ENCODE data around the gene TMCC2.

- TF ChIP-seq, protein P1, sequence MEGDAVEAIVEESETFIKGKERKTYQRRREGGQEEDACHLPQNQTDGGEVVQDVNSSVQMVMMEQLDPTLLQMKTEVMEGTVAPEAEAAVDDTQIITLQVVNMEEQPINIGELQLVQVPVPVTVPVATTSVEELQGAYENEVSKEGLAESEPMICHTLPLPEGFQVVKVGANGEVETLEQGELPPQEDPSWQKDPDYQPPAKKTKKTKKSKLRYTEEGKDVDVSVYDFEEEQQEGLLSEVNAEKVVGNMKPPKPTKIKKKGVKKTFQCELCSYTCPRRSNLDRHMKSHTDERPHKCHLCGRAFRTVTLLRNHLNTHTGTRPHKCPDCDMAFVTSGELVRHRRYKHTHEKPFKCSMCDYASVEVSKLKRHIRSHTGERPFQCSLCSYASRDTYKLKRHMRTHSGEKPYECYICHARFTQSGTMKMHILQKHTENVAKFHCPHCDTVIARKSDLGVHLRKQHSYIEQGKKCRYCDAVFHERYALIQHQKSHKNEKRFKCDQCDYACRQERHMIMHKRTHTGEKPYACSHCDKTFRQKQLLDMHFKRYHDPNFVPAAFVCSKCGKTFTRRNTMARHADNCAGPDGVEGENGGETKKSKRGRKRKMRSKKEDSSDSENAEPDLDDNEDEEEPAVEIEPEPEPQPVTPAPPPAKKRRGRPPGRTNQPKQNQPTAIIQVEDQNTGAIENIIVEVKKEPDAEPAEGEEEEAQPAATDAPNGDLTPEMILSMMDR (IDR thresholded peaks at IDR 0.05), result no peak
- no peak for TF ChIP-seq POLR2A (IDR thresholded peaks at IDR 0.05)
Measured at GRCh38 chr1:205214756-205215155, 13.0 kb upstream of the TMCC2 start.

Data from heart left ventricle (tissue), 13 donors.